Body of pancreas (tissue), 4 donors: ENCODE results near the gene IP6K3.

ENCODE experiments used
- POLR2A ChIP-seq, 3 donors: fragments of 450-650 bp; IDR thresholded peaks; one replicate each; pipeline ENCODE4 v1.6.1; 2016; ENCODE audit warnings: antibody characterized with exemption in 3 of 3, mild to moderate bottlenecking in 2 of 3
- TF ChIP-seq, protein P1 (sequence below), 7 experiments: fragments of 450-650 bp in 4 of 7; fragments of 200-600 bp in 3 of 7; sonication (generic) in 3 of 7; IDR thresholded peaks; one replicate each; pipeline ENCODE4 v1.5.1; 2016 to 2019; ENCODE audit warnings: antibody characterized with exemption in 7 of 7

- TF ChIP-seq, protein P1, sequence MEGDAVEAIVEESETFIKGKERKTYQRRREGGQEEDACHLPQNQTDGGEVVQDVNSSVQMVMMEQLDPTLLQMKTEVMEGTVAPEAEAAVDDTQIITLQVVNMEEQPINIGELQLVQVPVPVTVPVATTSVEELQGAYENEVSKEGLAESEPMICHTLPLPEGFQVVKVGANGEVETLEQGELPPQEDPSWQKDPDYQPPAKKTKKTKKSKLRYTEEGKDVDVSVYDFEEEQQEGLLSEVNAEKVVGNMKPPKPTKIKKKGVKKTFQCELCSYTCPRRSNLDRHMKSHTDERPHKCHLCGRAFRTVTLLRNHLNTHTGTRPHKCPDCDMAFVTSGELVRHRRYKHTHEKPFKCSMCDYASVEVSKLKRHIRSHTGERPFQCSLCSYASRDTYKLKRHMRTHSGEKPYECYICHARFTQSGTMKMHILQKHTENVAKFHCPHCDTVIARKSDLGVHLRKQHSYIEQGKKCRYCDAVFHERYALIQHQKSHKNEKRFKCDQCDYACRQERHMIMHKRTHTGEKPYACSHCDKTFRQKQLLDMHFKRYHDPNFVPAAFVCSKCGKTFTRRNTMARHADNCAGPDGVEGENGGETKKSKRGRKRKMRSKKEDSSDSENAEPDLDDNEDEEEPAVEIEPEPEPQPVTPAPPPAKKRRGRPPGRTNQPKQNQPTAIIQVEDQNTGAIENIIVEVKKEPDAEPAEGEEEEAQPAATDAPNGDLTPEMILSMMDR (IDR thresholded peaks at IDR 0.05) = no peak
- no peak for TF ChIP-seq POLR2A (IDR thresholded peaks at IDR 0.05)
Observed at GRCh38 chr6:33757113-33757512, 10.4 kb upstream of the IP6K3 start.
